Frontal cortex (tissue), 4 donors: ENCODE results near the gene SLC37A3. TPM values are rescaled to one million over a fixed set of nuclear protein-coding genes. Genes with fewer than 3 reads are reported as not detected.

Experiments
- DNase-seq, 2 donors: peaks; one replicate each; pipeline ENCODE4 v3.0.0; 2012; ENCODE audit warnings: low spot score in 2 of 2
- FAIRE-seq: peaks from 2 replicates; lab custom pipeline; 2012; peaks lifted over from hg19 to GRCh38; lab: Jason Lieb, UNC
- total RNA-seq: library from RNA; depleted of rRNA; stranded (reverse); fragments of >200 nt; gene quantifications from one replicate; pipeline ENCODE4 v1.2.3, GENCODE V29; 2014
- donor health status: control.
- donor health status: control.
- donor health status: control.

Gene SLC37A3
- total RNA-seq, 1 donor from 2014 or later = 158 TPM

DNA sequence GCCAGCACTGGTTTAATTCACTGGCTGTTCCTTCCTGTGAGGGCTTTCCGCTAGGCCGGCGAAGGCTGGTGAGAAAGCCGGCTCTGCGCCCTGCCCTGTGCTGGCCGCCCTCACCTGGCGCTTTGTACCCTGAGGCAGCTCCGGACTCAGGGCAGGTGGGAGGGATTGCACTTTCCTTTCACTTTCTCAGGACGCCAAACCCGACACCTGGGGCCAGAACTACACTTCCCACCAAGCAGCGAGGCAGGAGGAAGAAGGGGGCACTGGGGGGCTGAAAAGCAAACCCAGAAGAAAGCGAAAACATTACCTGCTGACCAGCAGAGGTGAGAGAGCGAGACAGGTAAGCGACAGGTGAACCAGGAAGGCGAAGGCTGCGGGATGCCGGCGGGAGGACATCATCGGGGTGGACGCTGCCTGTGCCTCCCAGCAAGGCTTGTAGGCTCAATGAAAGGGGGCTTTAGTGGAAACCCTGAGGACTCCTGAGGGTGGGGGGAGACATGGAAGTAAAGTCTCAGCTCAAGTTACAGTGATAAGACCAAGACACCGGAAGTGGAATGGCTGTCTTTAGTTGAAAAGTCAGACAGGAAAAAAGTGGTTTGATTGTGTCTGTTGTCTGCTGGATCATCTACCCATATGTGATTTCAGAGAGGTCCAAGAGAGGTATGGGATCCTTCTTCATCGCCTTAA is 5.7 kb upstream of the SLC37A3 start, which contains the start of gene RAB19:
RAB19 (plus strand) TSS at position 181 of the 687 bp plus-strand sequence. CDS start 3,589 bp downstream, outside the sequence.
- FAIRE-seq (no peak), DNase-seq (no peak)

DNA sequence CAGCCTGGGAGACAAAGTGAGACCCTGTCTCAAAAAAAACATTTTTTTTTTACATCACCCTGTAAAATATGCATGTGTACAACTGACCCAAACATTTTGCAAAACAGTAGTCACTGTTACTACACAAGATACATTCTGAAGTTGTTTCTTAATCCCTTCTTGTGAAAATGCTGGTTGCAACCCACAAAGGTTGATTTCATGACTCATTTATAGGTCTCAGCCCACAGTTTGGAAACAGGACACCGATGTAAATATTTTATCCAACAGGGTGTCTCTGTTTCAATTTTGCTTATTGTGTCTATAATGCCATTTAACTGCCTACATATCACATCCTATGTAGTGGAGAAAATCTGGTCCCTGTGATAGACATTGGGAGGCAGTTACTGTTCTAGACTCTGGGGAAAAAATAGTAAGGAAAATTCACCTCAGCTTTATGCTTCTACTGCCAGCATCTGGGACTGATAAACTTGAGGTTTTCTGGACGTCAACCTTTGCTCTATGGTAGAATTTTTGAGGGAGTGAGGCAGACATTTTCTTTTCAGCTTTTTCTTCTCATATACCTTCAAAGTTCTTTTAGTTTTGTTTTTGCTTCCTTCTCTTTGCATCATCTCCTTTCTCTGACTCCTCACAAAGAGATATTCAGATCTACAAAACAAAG is 4.0 kb upstream of the SLC37A3 start:
- no peak for FAIRE-seq
- no peak for DNase-seq

DNA sequence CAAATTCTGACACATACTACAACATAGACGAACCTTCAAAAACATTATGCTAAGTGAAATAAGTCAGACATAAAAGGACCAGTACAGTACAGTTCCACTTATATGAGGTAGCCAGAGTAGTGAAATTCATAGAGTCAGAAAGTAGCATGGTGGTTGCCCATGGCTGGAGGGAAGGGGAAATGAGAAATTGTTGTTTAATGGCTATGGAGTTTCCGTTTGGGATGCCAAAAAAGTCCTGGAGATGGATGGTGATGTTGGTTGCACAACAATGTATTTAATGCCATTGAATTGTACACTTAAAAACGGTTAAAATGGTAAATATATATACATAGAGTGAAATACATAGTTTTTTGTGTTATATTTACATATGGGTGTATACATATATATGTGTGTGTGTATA is 2.1 kb upstream of the SLC37A3 start:
- DNase-seq (no peak), FAIRE-seq (no peak)

DNA sequence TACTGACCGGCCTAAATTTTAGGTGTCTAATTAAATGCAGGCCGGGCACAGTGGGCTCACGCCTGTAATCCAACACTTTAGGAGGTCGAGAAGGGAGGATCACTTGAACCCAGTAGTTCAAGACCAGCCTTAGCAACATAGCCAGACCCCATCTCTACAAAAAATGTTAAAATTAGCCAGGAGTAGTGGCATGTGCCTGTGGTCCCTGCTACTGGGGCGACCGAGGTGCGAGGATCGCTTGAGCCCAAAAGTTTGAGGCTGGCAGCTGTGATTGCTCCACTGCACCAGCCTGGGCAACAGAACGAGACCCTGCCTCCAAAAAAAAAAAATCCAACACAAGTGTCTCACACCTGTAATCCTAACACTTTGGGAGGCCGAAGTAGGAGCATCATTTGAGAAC is 491 bp upstream of the SLC37A3 start:
- no peak for FAIRE-seq
- no peak for DNase-seq

DNA sequence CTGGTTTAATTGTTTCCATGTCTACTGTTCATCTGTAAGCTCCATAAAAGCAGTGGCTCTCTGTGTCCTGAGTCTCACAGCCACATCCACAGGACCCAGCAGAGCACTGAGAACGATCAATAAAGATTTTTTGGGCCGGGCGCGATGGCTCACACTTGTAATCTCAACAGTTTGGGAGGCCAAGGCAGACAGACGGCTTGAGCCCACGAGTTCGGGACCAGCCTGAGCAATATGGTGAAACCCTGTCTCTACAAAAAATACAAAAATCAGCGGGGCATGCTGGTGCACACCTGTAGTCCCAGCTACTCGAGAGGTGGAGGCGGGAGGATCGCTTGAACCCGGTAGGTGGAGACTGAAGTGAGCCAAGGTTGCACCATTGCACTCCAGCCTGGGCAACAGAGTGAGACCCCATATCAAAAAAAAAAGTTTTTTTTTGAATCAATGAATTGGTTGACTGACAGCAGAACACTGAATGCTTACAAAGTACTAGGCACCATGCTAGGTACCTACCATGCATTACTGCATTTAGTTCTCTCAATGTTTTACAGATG is 4.5 kb downstream of the SLC37A3 start:
- DNase-seq = no peak
- no peak for FAIRE-seq

DNA sequence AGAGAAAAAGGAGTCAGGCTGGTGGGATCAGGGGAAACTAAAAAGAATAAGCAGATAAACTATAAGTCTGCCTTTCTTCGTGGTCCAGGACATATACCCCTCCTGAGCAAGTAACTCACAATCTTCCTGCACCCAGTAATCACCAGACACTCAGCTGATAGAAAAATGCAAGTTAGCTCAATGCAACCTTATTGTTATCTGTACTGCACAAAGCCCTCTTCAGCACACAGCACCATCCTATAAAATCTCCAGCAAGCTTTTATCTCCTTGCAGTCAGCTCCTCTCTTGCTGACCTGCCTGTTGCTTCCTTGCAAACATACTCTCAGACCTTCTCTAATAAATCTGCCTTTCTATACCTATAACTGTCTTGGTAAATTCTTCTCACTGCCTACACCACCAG is 6.7 kb downstream of the SLC37A3 start:
- FAIRE-seq (no peak), DNase-seq (no peak)

DNA sequence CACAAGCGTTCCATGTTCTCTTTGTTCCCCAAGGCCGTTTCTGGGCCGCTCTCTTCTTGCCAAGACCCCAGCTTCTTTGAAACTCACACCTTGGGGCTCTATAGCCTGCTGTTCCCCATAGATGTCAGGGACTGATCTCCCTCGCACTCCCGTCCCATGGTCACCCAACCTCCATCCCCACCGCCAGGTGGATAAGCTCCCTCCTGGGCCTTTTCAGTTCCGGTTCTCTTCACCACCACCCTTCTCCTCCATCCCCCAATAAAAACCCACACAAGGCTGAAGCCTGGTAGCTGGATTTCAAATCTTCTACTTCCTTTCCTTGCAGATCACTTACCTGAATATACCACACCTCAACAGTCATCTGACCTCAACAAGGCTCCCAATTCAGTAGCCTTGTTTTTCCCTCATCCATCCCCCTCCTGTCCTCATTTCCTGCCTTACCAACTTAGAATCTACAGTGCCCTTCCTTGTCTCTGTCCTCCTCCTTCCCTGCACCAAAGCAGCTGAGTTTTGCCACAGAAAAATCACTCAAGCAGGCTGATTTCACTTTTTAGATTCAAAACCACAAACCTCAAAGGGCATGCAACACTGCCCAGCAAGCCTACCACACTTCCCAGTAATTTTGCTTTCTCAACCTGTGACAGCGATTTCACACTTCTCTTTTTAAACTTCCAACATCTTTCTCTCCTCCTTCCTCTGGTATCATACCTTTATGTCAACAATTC is 7.7 kb downstream of the SLC37A3 start:
- no peak for FAIRE-seq
- DNase-seq = no peak

DNA sequence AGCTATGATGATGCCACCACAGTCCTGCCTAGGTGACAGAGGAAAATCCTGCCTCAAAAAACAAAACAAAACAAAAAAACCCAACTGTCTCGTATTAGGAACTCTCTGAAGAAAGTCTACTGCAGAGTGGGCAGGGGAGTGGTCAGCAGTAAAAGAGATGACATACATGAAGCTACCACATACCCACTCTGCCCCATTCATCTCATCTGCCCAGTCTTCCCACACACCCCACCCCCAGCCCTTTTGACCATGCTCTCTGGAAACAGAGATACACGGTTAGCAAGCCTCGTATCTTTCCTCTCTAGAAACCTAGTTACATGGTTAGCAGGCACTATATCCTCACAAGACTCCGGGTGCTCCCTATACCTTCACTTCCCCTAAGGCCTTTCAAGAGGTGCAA is 8.3 kb downstream of the SLC37A3 start:
- FAIRE-seq (no peak), DNase-seq (no peak)

DNA sequence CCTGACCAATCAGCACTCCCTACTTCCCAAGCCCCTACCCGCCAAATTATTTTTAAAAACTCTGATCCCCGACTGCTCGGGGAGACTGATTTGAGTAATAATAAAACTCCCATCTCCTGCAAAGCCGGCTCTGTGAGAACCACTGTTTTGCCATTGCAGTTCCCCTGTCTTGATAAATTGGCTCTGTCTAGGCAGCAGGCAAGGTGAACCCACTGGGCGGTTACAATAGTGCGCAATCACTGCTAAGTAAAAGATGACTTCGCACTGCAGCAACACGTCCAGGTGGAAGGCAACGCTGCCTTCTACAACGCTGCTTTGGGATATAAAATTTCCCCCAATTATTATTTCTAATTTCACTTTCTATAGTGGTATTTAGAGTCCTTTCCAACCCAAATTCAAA is 8.9 kb downstream of the SLC37A3 start:
- FAIRE-seq = no peak
- DNase-seq = no peak

DNA sequence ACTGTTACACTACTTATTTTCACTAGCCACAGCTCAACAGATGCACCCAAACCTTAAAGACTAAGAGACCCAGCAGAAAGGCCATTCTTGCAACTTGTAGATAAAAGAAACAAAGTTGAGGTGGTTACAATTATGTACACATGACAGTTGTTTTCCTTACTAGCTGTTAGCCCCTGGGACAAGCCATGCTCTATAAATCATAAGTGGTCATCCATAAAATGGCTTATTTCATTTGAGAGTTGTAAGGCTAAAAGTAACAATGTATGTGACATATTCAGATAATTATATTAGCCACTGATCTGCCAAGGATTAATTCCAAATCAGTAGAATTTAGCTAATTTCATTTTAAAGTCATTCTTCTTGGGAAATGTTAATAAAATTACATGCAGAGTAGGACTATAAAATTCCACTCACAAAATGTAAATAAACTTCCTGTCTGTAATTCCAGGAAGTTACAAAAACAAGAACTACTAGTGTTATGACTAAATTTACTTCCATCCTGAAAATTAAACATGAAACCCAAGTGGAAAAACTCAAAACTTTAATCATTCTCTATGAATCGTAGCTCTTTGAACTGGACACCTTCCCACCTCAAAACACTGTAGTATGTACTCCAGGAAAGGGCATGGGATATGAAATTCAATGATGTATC is 13.3 kb downstream of the SLC37A3 start:
- DNase-seq (no peak), FAIRE-seq (no peak)

DNA sequence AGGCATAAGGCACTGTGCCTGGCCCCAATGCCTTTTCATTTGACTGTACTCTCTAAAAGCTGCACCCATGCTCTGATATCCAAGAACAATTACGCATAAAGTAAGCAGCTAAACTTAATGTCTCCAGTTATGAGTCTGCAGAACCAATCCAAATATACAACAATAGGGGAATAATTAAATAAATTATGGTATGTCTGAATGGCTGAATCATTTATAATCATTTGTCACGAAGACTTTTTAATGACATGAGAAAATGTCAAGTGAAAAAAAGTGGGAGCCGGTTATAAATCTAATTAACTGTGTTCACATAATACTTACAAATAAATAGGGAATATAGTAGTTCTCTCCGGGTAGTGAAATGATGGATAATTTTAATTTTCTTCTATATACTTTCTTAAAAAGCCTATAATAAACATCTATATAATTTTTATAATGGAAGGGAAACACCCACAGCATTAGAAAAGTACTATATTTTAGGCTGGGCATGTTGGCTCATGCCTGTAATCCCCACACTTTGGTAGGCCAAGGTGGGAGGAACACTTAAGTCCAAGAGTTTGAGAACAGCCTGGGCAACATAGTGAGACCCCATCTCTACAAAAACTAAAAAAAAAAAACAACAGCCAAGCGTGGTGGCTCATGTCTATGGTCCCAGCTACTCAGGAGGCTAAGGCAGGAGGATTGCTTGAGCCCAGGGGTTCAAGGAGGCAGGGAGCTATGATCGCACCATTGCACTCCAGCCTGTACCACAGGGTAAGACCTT is 14.2 kb downstream of the SLC37A3 start:
- no peak for FAIRE-seq

DNA sequence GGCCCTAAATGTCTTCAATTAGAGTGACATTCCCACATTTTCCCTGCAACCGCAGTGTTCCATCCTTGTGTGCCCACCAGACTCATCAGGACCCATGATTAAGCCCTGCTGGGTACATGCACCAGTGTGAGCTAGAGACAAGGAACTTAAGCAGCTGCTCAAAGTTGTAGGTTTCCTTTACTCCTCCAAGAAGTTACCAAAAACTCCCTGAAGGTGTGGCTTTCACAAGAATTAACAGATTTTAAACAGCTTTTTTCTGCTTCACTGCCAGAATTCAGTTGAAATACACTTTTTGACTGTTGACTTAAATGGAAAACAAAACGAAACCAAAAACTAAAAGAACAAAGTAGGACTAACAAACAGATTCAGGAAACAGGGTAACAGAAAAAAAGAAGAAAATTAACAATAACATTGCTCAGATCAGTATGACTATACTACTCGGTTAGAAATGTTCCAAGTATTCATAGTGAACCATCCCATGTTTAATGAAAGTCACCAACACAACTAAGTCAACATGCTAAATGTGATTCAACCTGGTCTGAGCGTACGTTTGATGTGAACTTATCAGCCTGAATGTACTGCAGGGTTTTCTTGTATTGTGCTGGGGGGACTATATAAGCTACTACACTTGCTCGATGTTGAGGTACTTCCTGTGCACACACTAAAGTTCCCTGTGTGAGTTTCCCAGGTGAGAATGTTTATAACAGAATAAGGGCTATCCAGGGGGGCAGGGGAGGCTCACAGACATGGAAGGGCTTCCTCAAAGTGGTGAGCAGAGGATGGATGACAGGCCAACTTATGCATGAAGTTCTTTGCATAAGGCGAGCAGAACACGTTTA is 22.2 kb downstream of the SLC37A3 start:
- FAIRE-seq (no peak), DNase-seq (no peak)

More for the DNA sequence above, 14.2 kb downstream of the SLC37A3 start:
- no peak for DNase-seq

DNA sequence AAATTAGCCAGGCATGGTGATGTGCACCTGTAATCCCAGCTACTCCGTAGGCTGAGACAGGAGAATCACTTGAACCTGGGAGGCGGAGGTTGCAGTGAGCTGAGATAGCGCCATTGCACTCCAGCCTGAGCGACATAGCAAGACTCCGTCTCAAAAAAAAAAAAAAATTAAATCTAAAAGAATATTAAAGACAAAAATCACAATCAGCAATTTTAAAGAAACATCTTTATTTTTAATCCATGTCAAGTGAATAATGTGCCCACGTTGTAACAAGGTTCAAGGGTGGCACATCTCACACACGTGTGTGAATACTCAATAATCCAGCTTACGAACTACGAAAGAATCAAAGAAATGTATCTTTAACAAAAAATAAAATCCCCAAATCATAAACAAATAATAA is 23.0 kb downstream of the SLC37A3 start:
- FAIRE-seq = no peak
- DNase-seq = no peak

DNA sequence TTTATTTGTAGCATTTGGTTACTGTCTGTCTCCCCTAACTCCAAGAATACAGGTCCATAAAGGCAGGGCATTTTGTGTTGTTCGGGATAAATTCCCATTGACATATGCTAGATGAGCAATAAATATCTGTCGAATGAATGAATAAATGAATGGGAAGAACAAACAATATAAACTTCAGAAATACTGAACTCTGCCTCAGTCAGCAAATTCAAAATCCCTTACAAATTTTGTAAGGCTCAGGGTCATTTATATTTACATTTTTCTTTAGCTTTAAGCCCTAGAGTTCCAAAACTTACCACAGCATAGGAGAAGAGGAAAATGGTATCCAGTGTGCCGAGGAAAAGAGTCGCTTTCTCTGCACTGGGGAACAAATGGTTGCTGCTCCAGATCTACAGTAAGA is 29.0 kb downstream of the SLC37A3 start:
- FAIRE-seq (no peak), DNase-seq (no peak)

DNA sequence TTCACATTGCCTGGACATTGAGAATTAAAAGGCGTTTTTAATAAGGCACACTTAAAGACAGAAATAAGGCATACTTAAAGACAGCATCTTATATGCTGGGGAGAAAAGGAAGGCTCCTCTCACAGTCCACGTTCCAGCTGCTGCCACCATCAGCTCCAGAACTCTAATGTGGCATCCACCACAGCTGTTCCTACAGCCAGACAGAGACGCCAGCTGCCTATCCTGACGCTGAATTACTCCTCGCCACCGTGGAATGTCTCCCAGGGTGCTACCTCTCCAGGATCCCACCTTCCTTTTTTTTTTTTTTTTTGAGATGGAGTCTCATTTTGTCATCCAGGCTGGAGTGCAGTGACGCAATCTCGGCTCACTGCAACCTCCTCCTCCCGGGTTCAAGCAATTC is 30.8 kb downstream of the SLC37A3 start:
- DNase-seq = no peak
- no peak for FAIRE-seq

DNA sequence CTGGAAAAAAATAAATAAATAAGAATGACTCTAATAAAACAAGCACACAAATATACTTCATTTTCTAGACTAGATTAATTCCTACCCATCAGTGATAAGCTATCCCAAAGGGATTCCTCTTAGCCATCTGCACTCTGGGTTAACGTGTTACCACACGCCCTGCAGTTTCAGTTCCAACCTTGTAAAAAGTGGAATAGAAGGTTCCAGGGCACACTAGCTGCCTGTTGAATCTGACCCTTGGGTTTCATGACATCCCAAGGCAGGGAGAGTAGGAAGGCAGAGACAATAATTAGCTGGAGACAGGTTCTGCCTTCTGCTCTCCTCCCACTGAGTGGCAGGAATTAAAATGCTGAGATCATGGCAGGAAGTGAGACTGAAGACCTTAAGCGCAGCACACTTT is 33.5 kb downstream of the SLC37A3 start:
- DNase-seq = no peak
- no peak for FAIRE-seq

DNA sequence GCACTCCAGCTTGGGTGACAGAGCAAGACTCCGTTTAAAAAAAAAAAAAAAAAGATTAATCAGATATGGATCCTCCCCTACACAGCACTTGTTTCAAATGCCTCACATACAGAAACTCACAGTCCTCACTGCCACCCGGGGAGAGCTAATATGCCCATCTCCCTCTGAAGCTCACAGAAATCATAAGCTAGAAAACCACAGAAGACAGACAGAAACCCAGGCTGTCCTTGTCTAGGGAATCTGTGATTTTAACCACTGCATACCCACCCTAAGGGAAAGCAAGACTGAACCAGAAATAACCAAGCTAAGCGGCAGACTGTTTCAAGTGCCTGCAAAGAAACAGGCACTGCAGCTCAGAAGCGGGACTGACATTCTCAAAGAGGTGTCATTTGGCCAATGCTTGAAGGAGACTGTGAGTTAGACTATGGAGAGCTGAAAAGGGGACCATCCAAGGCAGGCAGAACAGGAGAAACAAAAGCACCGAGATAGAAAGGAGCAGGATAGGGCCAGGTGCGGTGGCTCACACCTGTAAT is 37.6 kb downstream of the SLC37A3 start:
- DNase-seq (no peak), FAIRE-seq (no peak)

DNA sequence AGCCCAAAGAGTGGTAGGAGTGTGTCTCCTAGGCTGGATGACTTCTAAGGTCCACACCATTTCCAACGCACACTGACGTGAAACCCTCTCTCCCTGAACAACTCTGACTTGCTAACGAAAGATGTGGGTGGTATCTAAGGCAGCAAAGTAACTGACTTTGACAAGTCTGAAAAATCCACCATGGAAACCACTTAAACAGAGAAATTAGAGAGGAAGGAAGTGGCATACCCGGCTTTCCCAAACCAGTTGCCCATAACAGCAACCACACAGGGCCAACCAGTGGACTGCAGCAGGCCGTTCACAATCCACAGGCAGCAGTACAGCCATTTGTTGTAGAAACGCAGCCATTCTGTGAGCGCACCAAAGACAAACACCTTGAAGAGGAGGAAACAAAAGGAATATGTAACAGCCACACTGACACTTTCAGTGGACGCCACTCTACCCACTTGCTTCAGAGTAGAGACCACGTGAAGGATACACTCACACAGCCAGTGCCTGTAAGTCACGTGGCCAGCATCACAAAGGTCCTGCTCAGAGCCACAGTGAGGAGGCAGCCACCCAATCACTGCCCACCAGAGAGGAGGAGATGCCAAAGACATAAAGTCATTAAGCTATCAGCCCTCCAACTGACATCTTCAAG is 39.8 kb downstream of the SLC37A3 start:
- FAIRE-seq (no peak), DNase-seq (no peak)
